Measurements from ENCODE around the gene CSRNP2.
"Not testable (repeated sequence)": the region's sequence is repeated elsewhere in the genome, so short reads cannot be mapped to it uniquely, and the experiment has no call there.

CSRNP2 gene

GRCh38 chr12:51025836-51026638, 57.4 kb downstream of the CSRNP2 start, which contains the start of gene SLC11A2:
Gene SLC11A2, minus strand, starts transcription at chr12:51026384. Its CDS starts 15,656 bp downstream, at chr12:51010728.
- peak; percentile 92 to 93 for DNase-seq

- DNase-seq, result no peak
Measured at GRCh38 chr12:51025338-51025835, 58.0 kb downstream of the CSRNP2 start.

- no peak for DNase-seq
Measured at GRCh38 chr12:51023625-51024382, 59.6 kb downstream of the CSRNP2 start.

- DNase-seq, result peak in 1 of 2 donors; percentile 5
Measured at GRCh38 chr12:51021694-51022093, 61.7 kb downstream of the CSRNP2 start.

- peak in 1 of 2 donors; percentile 11 for DNase-seq
Measured at GRCh38 chr12:51020448-51021182, 62.8 kb downstream of the CSRNP2 start.

- no peak for DNase-seq
Measured at GRCh38 chr12:51019927-51020326, 63.5 kb downstream of the CSRNP2 start.

GRCh38 chr12:51018956-51019355, 64.4 kb downstream of the CSRNP2 start:
- no peak for DNase-seq

GRCh38 chr12:51017452-51017851, 65.9 kb downstream of the CSRNP2 start:
- DNase-seq, result no peak

GRCh38 chr12:51014467-51014866, 68.9 kb downstream of the CSRNP2 start:
- not testable (repeated sequence) for DNase-seq

GRCh38 chr12:51013441-51013840, 70.0 kb downstream of the CSRNP2 start:
- no peak for DNase-seq

GRCh38 chr12:51012570-51013236, 70.7 kb downstream of the CSRNP2 start:
- DNase-seq, result no peak

- DNase-seq, result no peak
Measured at GRCh38 chr12:51011955-51012354, 71.4 kb downstream of the CSRNP2 start.
